Measurements from ENCODE around the gene UAP1. TPM values are rescaled to one million over a fixed set of nuclear protein-coding genes. Genes with fewer than 3 reads are reported as not detected.

The UAP1 gene
- total RNA-seq, 1 donor from 2014 or later, result 29.4 TPM

DNA sequence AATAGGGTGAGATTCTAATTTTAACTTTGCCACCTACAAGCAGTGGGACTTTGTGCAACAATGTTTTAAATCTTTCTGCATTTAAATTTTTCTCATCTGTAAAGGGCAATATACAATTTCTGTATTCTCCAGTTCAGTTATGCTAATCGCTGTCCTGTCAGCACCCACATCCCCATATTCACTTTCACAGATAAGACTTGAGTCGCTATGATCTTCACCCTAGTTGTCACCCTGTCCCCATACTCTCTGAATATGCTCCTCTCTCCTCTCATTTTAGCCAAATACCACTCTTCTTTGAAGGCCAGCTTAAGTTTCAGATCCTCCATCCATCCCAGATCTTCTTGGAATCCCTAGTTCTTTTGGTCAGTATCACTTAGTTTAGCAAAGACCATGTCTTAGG lies 79.6 kb downstream of the UAP1 start:
- Histone ChIP-seq H3K4me3 (no peak overlapping the region), H3K4me1 (no peaks in the 10 kb centered on the region), H3K9me3 (no peaks in the 10 kb centered on the region), H3K27me3 (ENCODE audit: low read depth) (no peaks in the 10 kb centered on the region), H3K36me3 (no peaks in the 10 kb centered on the region), H3K27ac (no peak overlapping the region)
- intact Hi-C loops (cut with DNase I), result no loop called here
- TF ChIP-seq, protein P1, sequence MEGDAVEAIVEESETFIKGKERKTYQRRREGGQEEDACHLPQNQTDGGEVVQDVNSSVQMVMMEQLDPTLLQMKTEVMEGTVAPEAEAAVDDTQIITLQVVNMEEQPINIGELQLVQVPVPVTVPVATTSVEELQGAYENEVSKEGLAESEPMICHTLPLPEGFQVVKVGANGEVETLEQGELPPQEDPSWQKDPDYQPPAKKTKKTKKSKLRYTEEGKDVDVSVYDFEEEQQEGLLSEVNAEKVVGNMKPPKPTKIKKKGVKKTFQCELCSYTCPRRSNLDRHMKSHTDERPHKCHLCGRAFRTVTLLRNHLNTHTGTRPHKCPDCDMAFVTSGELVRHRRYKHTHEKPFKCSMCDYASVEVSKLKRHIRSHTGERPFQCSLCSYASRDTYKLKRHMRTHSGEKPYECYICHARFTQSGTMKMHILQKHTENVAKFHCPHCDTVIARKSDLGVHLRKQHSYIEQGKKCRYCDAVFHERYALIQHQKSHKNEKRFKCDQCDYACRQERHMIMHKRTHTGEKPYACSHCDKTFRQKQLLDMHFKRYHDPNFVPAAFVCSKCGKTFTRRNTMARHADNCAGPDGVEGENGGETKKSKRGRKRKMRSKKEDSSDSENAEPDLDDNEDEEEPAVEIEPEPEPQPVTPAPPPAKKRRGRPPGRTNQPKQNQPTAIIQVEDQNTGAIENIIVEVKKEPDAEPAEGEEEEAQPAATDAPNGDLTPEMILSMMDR (IDR thresholded peaks at IDR 0.05), result no peak
- DNase-seq, result no peak
- ATAC-seq, result no peak

GRCh38 chr1:162644986-162645314 lies 83.4 kb downstream of the UAP1 start:
- Histone ChIP-seq H3K4me1 (peaks cover 5% of the 10 kb centered on the region), H3K27ac (no peak overlapping the region), H3K9me3 (no peaks in the 10 kb centered on the region), H3K4me3 (no peak overlapping the region), H3K36me3 (no peaks in the 10 kb centered on the region), H3K27me3 (ENCODE audit: low read depth) (no peaks in the 10 kb centered on the region)
- TF ChIP-seq, protein P1 (IDR thresholded peaks at IDR 0.05), result no peak
- DNase-seq (no peak), ATAC-seq (no peak)
- intact Hi-C loops (cut with DNase I), result no loop called here

DNA sequence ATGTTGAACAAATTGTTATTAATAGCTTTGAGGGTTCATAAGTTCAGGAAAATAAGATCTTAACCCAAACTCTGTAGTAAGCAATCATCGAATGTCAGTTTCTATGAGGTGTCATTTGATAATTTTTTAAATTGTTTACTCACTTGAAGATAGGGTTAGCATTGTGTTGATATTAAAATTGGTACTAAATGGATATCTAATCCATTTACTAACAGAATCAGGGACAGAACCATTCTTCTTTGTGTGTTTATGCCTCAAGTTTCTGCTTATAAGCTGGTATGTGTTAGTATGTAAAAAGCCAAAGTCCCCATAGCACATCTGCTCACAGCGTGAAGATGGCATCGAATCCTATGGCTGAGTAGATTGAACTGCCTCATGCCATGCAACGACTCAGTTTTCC lies 84.1 kb downstream of the UAP1 start:
- intact Hi-C loops (cut with DNase I), result no loop called here
- TF ChIP-seq, protein P1 (IDR thresholded peaks at IDR 0.05), result no peak
- DNase-seq (no peak), ATAC-seq (no peak)
- no peaks in the 10 kb centered on the region for H3K36me3 ChIP-seq
- H3K4me1 ChIP-seq, result peaks cover 5% of the 10 kb centered on the region
- no peak overlapping the region for H3K4me3 ChIP-seq
- no peaks in the 10 kb centered on the region for H3K9me3 ChIP-seq
- no peaks in the 10 kb centered on the region for H3K27me3 ChIP-seq (ENCODE audit: low read depth)
- H3K27ac ChIP-seq, result no peak overlapping the region

GRCh38 chr1:162649583-162649982 lies 88.1 kb downstream of the UAP1 start:
- peaks cover 5% of the 10 kb centered on the region for H3K4me1 ChIP-seq
- ATAC-seq, result no peak
- H3K4me3 ChIP-seq, result no peak overlapping the region
- intact Hi-C loops (cut with DNase I), result no loop called here
- H3K9me3 ChIP-seq, result no peaks in the 10 kb centered on the region
- no peaks in the 10 kb centered on the region for H3K36me3 ChIP-seq
- H3K27ac ChIP-seq, result no peak overlapping the region
- H3K27me3 ChIP-seq (ENCODE audit: low read depth), result no peaks in the 10 kb centered on the region
- DNase-seq, result no peak
- TF ChIP-seq, protein P1 (IDR thresholded peaks at IDR 0.05), result no peak

Other genes with a start within 250 kb of the UAP1 start
- not detected for gene SPATA46, start 184.9 kb upstream of the UAP1 start, total RNA-seq
- gene C1orf226, start 180.0 kb upstream of the UAP1 start, total RNA-seq, result 6.3 TPM
- 1.9 TPM for gene SH2D1B, start 149.6 kb upstream of the UAP1 start, total RNA-seq
- 56.4 TPM for gene UHMK1, start 63.9 kb upstream of the UAP1 start, total RNA-seq
- 47.0 TPM for gene DDR2, start 70.7 kb downstream of the UAP1 start, total RNA-seq
- 25.0 TPM for gene HSD17B7, start 229.0 kb downstream of the UAP1 start, total RNA-seq